Measurements from ENCODE around the gene RSPO4.

The RSPO4 gene

GRCh38 chr20:942611-943010 is 59.5 kb downstream of the RSPO4 start:
- DNase-seq (ENCODE audit: low spot score) = no peak

DNA sequence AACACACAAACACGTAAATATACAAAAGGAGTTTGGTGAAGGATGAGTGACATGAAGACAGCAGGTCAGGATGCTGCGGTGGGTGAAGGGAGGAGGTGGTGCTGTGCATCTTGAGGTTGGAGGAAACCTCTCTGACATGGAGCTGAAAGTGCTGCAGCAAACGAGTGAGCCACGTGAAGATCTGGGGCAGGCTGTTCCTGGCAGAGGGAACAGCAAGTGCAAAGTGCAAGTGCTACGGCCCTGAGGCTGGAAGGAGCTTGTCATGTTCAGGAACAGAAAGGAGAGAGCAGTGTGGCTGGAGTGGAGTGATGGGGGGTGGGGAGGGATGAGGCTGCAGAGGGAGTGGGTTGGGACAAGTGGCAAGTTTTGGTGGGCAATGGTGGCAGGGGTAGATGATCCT is 61.2 kb downstream of the RSPO4 start:
- DNase-seq (ENCODE audit: low spot score) = no peak

DNA sequence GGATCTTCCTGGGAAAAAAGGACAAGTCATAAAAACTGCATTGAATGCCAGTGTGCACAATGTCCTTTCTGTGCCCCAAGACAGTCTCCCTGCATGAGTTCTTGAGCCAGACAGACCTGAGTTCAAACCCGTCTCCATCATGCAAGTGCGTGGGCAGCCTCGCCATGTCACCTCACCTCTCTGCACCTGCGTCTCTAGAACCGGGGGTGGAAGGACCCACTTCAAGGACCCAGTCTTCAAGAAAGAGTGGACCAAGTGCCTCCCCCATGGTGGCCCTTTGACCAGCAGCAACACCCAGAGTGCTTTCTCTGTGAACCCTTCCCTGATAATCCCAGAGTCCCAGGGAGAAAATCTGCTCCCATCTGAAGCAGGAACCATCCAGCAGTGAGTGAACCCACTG is 62.5 kb downstream of the RSPO4 start:
- no peak for DNase-seq (ENCODE audit: low spot score)

DNA sequence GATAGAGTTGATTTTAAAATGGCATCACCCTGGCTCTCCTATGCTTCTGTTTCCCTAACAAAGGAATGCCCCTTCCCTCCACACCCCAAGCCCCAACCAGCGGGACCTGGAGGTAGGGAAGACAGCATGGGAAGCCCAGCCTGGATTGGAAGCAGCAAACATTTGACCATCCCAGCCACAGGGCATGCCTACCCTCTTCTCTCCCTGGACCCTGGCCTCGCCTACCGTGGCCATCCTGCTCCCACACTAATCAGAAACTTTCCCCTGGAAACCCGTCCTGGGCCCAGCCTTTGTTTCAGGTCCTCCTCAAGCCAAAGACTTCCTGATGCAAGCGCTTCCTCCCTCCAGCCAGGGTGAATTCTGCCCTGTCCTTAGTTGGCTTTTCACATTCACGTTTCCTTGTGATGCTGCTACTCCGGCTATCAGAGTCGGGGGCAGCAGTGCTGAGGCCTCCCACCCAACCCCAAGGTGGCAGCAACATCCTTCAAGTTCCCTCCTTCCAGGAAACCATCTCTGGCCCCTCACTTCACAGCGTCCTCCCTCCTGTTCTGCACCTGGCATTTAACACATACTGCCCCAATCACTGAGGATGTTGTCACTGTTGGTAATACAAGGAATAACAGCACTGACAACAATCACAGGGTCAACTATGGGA is 67.8 kb downstream of the RSPO4 start:
- no peak for DNase-seq (ENCODE audit: low spot score)

GRCh38 chr20:933029-933428 is 69.1 kb downstream of the RSPO4 start:
- DNase-seq (ENCODE audit: low spot score) = no peak

DNA sequence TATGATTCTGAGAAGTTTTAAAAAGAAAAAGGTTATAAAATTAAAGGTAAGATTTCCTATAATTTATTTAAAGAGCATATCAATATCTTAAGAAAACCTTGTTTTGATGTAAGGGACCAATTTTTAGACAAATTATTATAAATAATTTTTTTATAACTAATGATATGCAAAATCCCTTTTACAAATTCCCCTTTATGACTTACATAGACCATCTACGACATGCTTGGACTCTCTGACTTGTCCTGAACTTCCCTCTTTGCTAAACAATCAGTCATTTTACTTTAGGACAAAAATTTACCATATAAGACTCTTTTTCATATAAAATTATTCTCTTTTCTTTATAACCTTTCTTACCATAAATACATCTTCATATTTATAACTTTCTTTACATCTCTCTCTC is 70.7 kb downstream of the RSPO4 start:
- DNase-seq (ENCODE audit: low spot score) = peak; percentile 38

- no peak for DNase-seq (ENCODE audit: low spot score)
Observed at GRCh38 chr20:926670-927069, 75.4 kb downstream of the RSPO4 start.

DNA sequence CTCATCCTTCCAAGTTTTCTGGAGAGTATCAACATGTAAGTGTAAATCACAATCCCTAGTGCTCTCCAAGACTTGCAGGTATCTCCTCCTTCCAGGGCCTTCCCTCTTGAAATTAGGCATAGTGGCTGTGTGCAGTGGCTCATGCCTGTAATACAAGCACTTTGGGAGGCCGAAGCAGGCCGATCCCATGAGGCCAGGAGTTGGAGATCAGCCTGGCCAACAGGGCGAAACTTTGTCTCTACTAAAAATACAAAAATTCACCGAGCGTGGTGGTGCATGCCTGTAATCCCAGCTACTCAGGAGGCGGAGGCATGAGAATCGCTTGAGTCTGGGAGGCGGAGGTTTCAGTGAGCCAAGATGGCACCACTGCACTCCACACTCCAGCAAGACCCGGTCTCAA is 76.6 kb downstream of the RSPO4 start:
- no peak for DNase-seq (ENCODE audit: low spot score)

- no peak for DNase-seq (ENCODE audit: low spot score)
Observed at GRCh38 chr20:924639-925038, 77.5 kb downstream of the RSPO4 start.

DNA sequence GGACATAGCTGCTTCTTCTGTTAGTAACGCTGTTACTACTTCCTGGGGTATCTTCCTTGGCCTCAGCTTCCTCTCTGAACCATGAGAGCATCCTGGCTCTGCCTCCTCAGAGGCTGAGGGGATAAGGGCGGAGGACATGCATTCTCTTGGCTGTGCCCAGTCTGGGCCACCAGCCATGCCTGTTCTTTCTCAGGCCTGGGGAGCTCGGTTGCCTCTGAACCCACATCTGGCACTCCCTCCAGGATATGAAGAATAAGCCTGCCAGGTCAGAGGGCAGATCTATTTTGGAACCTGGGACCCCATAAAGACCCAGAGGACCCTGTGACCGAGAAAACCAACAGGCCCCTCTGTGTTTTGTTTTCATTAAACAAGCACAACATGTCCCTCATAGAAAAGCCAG is 79.3 kb downstream of the RSPO4 start:
- no peak for DNase-seq (ENCODE audit: low spot score)

- no peak for DNase-seq (ENCODE audit: low spot score)
Observed at GRCh38 chr20:921068-921467, 81.0 kb downstream of the RSPO4 start.

DNA sequence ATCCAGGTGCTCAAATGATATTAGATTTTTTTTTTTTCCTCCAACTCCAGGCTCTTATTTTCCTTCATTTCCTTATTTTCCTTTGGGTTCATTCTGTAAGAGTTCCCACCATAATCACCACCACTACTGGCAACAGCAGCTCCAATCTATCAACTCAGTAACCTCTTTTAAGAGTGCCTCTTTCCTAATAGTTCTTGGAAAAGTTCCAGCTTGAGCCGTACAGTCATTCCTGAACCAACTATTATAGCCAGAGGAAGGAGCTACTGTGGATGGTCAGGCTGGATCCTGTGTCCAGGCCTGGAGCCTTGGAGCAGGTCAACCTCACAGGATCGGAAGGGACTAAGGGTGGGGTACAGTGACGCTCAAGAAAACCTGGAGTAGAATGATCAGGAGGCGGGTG is 81.8 kb downstream of the RSPO4 start:
- no peak for DNase-seq (ENCODE audit: low spot score)

DNA sequence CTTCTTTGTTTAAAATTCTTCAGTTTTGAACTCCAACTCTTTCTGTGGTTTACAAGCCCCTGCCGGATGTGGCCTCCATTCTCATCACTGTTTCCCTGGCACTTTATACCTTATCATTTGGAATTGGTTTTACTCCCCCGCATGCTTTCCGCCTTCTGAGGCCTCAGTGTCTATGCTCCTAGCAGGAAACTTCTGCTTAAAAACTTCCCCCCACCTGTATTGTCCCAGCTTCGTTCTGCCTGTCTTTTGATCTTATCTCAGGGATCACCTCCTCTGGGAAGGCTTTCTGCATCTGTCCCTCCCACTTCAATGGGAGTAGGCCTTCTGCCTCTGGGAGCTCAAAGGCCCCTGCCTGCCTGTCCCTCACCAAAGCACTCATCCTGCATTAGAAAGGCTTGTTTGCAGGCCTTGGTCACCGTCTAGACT is 82.6 kb downstream of the RSPO4 start:
- no peak for DNase-seq (ENCODE audit: low spot score)

- no peak for DNase-seq (ENCODE audit: low spot score)
Observed at GRCh38 chr20:917416-917815, 84.7 kb downstream of the RSPO4 start.

DNA sequence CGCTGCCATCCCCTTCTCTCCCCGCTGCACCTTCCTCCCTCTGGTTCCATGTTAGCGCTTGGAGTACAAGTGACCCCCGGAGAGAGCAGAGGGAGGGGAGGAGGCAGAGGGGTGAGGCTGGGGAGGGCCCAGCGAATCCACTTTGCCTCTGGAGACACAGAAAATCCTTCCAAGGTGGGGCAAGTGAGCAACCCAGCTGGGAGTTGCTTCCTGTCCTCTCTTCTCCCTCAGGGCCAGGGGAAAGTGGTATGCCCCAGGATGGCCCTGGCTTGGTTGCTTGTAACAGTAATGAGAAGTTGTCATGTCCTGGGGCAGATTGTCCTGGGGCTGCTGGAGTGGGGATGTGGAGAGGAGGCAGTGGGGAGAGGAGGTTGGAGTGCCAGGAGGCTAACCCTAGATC is 85.3 kb downstream of the RSPO4 start:
- no peak for DNase-seq (ENCODE audit: low spot score)

- no peak for DNase-seq (ENCODE audit: low spot score)
Observed at GRCh38 chr20:916125-916799, 85.8 kb downstream of the RSPO4 start, which contains the start of gene ANGPT4. TSS of gene ANGPT4 (minus strand) at chr20:916334. CDS start at chr20:916214, 120 bp downstream.

GRCh38 chr20:914727-915498 is 87.2 kb downstream of the RSPO4 start:
- no peak for DNase-seq (ENCODE audit: low spot score)

DNA sequence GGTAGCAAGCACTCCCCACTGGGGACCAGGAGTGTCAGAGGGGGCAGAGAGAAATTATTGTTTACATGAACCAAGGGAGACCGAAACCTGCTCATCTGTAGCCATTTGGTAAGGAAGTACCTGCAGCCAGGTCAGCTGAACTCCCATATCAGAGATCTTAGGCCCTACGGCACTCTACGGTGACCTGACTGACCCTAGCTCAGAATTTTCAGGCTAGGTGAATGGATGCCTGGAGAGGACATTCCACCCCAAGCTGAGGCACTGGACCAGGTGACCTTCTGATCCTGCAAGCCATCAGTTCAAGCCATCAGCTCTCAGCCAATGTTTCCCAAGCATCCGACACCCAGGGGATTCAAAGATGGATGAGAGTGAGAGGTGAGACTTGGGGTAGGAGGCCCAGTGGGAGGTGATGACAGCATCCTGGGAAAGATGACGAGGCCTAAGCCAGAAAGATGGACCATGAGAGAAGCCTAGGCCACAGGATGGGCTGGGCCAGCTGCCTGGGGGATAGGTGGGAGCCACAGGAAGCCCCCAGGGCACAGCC is 88.7 kb downstream of the RSPO4 start:
- no peak for DNase-seq (ENCODE audit: low spot score)

DNA sequence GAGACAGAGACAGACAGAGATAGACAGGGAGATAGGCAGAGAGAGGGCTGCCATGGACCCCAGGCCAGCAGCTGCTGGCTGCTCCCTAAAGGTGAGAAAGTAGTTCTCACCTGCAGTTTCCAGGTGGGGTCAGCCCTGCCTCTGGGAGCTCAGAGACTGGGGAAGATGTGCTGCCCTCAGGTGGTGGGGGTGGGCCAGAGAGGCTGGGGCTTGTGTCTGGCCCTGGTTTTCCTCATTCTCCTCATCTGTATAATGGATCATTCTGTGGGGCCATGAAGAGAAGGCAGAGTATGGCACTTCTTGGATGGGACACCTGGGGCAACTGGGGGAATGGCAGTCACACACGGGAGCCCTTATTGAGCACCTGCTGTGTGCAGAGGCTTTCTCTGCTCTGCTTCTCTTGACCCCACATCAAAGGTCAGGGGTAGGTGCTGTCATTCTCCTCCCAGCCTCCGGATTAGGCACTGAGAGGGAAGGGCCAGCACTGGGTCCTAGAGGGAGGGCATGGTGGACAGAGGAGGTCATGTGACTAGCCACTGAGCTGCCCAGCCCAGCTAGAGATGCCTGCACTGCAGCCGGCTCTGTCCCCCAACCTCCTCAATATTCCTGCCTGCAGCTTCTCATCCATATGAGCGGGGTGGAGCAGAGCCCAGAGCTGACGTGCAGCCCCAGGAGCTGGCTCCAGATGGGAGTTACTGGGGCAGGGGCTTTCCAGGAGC is 90.1 kb downstream of the RSPO4 start:
- no peak for DNase-seq (ENCODE audit: low spot score)

DNA sequence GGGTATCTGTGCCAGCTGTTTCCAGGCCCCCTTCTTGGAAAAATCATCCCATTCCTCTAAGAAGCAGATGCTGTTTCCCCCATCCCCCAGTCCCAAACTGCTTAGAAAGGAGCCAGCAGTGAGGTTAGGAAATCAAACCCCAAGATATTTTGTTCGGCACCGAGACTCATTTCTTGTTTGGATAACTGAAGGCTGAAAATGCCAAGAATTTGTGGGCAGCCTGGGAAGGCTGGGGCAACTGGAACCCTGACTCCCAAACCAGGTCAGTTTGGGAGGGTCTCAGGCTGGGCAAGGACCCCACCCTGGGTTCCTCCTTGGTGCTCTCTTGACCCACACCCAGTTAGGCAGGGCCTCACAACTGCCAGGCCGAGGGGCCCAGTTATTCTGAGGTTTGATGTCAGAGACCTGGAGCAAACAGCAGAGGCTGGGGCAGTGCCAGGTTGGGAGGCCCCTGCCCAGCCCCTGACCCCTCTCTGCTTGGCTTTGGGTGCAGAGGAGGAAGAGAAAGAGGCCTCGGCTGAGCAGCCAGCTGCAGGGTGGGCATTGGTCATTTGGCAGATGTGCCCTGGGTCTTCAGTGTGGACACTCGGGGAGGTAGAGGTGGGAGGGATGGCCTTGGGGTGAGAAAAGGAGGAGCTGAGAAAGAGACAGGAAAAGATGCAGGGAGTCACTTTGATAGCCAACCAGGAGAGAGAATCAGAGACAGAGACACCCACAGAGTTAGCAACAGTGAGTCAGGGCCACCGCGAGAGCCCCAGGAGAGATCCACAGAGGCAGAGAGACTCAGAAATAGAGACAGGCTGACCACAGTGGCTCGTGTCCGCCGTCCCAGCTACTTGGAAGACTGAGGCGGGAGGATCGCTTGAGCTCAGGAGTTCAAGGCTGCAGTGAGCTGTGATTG is 91.0 kb downstream of the RSPO4 start:
- no peak for DNase-seq (ENCODE audit: low spot score)

All from RKO (cell line).